T-helper 2 cell treated with Interferon-gamma antibody and Interleukin-4, amounts not matched to agents 5 μg/mL and 100 μg/mL, for 36 hours (primary cell): ENCODE data around the gene NCOA3.
A peak's percentile ranks its signal among the peaks of the same experiment; 100 is the strongest.

Source experiments
- DNase-seq: peaks from one replicate; pipeline ENCODE4 v3.0.0; 2021; ENCODE audit warnings: low spot score
- H3K27ac Mint-ChIP-seq: one replicate; pipeline ENCODE4 v1.8.0; 2021; ENCODE audit warnings: mild to moderate bottlenecking, mixed read lengths
- H3K27me3 Mint-ChIP-seq: one replicate; pipeline ENCODE4 v1.8.0; 2021; ENCODE audit warnings: low read depth, mixed read lengths
- H3K36me3 Mint-ChIP-seq: one replicate; pipeline ENCODE4 v1.8.0; 2021; ENCODE audit warnings: low read depth, mixed read lengths
- H3K4me1 Mint-ChIP-seq: one replicate; pipeline ENCODE4 v1.8.0; 2021; ENCODE audit warnings: low read depth, mixed read lengths
- H3K4me3 Mint-ChIP-seq: one replicate; pipeline ENCODE4 v1.8.0; 2022; ENCODE audit warnings: mild to moderate bottlenecking, moderate library complexity, mixed read lengths
- H3K9me3 Mint-ChIP-seq: one replicate; pipeline ENCODE4 v1.8.0; 2021; ENCODE audit warnings: mixed read lengths

Gene NCOA3

DNA sequence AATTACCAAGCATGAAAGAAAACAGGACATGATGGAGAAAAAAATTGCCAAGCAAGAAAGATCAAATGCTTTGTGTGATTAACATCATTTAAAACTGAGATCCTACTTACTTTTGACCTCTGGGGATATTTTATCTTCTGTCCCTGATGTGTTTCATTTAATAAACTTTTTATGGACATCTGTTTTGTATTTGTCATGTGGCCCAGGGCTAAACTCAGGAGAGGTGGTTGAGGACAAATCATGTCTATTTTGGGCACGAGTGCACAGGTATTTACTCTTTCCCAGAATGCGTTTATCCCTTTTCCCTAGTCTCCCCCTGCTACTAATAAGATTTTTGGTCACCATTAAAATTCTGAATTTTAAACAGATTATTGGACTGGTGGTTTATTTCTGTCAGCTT is 128.2 kb downstream of the NCOA3 start:
- H3K4me3 Mint-ChIP-seq = no peak overlapping the region
- no peaks in the 10 kb centered on the region for H3K9me3 Mint-ChIP-seq
- H3K36me3 Mint-ChIP-seq = peaks cover 58% of the 10 kb centered on the region
- peaks cover 6% of the 10 kb centered on the region for H3K4me1 Mint-ChIP-seq
- no peak for DNase-seq
- no peaks in the 10 kb centered on the region for H3K27me3 Mint-ChIP-seq
- no peak overlapping the region for H3K27ac Mint-ChIP-seq

DNA sequence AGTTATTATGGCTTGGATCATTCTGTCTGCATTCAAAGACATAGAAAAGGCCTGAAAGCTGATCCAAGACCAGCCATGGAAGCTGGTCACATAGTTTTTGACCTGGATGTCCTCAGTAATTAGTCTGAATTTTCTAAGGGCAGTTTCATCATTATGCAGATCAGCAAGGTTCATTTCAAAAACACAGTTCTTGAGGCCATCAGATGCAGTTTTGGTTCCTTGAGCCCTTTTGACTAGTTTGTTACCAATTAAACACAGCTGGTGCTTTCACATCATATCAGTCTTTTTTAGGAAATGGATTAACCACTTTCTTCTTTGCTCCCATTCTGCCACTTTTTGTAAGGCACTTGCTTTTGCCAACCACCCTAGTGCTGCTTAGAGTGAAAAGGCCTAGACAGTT is 129.4 kb downstream of the NCOA3 start:
- peaks cover 57% of the 10 kb centered on the region for H3K36me3 Mint-ChIP-seq
- H3K4me1 Mint-ChIP-seq = peaks cover 4% of the 10 kb centered on the region
- H3K4me3 Mint-ChIP-seq = no peak overlapping the region
- DNase-seq = no peak
- no peak overlapping the region for H3K27ac Mint-ChIP-seq
- no peaks in the 10 kb centered on the region for H3K9me3 Mint-ChIP-seq
- H3K27me3 Mint-ChIP-seq = no peaks in the 10 kb centered on the region

DNA sequence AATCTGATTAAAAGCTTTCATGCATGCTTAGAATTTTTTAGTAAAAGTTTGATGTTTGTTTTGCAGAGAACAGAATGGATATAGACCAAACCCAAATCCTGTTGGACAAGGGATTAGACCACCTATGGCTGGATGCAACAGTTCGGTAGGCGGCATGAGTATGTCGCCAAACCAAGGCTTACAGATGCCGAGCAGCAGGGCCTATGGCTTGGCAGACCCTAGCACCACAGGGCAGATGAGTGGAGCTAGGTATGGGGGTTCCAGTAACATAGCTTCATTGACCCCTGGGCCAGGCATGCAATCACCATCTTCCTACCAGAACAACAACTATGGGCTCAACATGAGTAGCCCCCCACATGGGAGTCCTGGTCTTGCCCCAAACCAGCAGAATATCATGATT is 133.6 kb downstream of the NCOA3 start:
- H3K9me3 Mint-ChIP-seq = no peaks in the 10 kb centered on the region
- no peak for DNase-seq
- H3K27me3 Mint-ChIP-seq = no peaks in the 10 kb centered on the region
- H3K4me1 Mint-ChIP-seq = no peaks in the 10 kb centered on the region
- peaks cover 62% of the 10 kb centered on the region for H3K36me3 Mint-ChIP-seq
- no peak overlapping the region for H3K4me3 Mint-ChIP-seq
- H3K27ac Mint-ChIP-seq = no peak overlapping the region

DNA sequence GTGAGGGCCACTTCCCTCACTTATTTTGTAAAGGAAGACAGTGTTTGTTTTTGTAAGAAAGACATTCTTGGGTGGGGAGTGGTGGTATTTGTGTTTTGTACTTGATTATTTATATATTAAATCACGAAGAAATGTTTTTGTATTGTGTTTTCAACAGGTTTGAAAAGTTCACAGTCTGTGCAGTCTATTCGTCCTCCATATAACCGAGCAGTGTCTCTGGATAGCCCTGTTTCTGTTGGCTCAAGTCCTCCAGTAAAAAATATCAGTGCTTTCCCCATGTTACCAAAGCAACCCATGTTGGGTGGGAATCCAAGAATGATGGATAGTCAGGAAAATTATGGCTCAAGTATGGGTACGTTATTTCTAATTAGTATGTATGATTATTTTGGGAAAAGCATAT is 137.2 kb downstream of the NCOA3 start:
- no peaks in the 10 kb centered on the region for H3K27me3 Mint-ChIP-seq
- H3K27ac Mint-ChIP-seq = no peak overlapping the region
- H3K4me1 Mint-ChIP-seq = no peaks in the 10 kb centered on the region
- no peaks in the 10 kb centered on the region for H3K9me3 Mint-ChIP-seq
- H3K4me3 Mint-ChIP-seq = no peak overlapping the region
- H3K36me3 Mint-ChIP-seq = peaks cover 65% of the 10 kb centered on the region
- DNase-seq = no peak

DNA sequence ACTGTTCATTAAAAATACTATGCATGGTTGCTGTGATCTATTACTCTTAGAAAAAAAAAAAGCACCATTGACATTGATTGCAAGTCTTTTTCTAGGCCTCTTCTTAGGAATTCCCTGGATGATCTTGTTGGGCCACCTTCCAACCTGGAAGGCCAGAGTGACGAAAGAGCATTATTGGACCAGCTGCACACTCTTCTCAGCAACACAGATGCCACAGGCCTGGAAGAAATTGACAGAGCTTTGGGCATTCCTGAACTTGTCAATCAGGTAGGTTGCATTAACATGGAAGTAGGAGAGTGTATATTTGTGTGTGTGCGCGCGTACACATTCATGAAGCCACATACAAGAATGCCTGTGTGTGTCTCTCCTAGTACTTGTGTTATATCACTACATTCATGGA is 140.4 kb downstream of the NCOA3 start:
- H3K27me3 Mint-ChIP-seq = no peaks in the 10 kb centered on the region
- no peak overlapping the region for H3K4me3 Mint-ChIP-seq
- H3K27ac Mint-ChIP-seq = no peak overlapping the region
- peaks cover 6% of the 10 kb centered on the region for H3K4me1 Mint-ChIP-seq
- no peak for DNase-seq
- no peaks in the 10 kb centered on the region for H3K9me3 Mint-ChIP-seq
- H3K36me3 Mint-ChIP-seq = peaks cover 70% of the 10 kb centered on the region

DNA sequence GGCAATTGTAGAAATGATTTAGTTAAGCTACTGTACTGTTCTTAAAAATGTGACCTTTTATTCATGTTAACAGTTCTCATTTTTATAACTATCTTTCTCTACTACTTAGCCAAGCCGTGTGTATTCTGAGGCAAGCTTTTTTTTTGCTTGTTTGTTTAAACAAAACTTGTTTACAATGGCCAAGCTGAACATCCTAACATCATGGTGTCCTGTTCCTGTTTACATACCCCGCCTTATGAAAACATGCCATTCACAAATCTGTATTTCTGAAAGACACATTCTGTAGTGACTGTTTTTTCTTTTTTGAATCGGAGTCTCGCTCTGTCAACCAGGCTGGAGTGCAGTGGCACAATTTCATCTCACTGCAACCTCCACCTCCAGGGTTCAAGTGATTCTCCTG is 140.9 kb downstream of the NCOA3 start:
- Mint-ChIP-seq H3K4me1 (peaks cover 6% of the 10 kb centered on the region), H3K4me3 (no peak overlapping the region), H3K27ac (no peak overlapping the region), H3K27me3 (no peaks in the 10 kb centered on the region), H3K9me3 (no peaks in the 10 kb centered on the region), H3K36me3 (peaks cover 66% of the 10 kb centered on the region)
- no peak for DNase-seq

DNA sequence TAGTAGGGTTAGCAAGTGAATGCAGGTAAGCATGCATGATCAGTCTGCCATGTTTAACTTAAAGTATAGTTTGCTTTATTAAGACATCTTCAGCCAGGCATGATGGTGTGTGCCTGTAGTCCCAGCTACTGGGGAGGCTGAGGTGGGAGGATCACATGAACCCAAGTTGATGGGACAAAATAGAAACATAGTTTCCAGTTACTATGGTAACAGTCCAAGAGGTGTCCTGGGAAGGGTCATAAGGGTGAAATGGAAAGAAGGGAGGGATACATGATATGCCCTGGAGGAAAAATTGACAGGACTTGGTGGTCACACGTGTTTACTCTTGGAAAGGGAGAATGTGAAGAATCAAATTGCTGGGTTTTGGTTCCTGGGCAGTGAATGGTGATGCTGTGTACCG is 143.9 kb downstream of the NCOA3 start:
- H3K9me3 Mint-ChIP-seq = no peaks in the 10 kb centered on the region
- peaks cover 6% of the 10 kb centered on the region for H3K4me1 Mint-ChIP-seq
- H3K27me3 Mint-ChIP-seq = no peaks in the 10 kb centered on the region
- peaks cover 63% of the 10 kb centered on the region for H3K36me3 Mint-ChIP-seq
- no peak for DNase-seq
- peak overlapping the region; percentile 16 for H3K27ac Mint-ChIP-seq
- H3K4me3 Mint-ChIP-seq = no peak overlapping the region

DNA sequence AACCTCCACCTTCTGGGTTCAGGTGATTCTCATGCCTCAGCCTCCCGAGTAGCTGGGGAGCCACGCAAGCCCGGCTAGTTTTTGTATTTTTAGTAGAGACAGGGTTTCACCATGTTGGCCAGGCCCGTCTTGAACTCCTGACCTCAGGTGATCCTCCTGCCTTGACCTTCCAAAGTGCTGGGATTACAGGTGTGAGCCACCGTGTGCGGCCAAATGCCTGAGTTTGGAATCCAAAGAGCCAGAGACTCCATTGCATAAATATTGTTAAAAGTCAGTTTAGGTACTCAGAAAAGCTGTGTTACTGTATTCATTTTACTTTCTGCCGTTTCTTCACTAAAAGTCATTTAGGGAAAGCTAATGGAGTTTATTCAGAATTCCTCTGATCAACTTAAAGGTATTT is 146.3 kb downstream of the NCOA3 start:
- no peak for DNase-seq
- H3K4me1 Mint-ChIP-seq = peaks cover 6% of the 10 kb centered on the region
- H3K36me3 Mint-ChIP-seq = peaks cover 65% of the 10 kb centered on the region
- H3K27ac Mint-ChIP-seq = no peak overlapping the region
- H3K9me3 Mint-ChIP-seq = no peaks in the 10 kb centered on the region
- no peak overlapping the region for H3K4me3 Mint-ChIP-seq
- H3K27me3 Mint-ChIP-seq = no peaks in the 10 kb centered on the region

DNA sequence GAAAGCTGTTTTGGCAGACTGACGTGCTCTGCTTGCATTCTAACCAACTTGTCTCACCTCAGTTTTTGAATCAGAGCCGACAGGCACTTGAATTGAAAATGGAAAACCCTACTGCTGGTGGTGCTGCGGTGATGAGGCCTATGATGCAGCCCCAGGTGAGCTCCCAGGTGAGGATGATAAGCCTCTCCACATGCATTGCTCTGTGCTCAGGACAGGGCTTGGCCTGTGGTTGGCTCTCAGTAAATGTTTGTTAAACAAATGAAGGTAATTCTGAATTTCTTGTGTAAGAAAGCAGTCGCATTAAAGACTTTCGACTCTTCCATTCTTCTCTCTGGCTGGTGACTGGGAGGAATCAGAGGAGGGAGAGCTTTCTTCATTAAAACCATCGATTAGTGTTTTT is 147.3 kb downstream of the NCOA3 start:
- DNase-seq = no peak
- H3K4me3 Mint-ChIP-seq = no peak overlapping the region
- peaks cover 6% of the 10 kb centered on the region for H3K4me1 Mint-ChIP-seq
- H3K27me3 Mint-ChIP-seq = no peaks in the 10 kb centered on the region
- H3K36me3 Mint-ChIP-seq = peaks cover 64% of the 10 kb centered on the region
- no peak overlapping the region for H3K27ac Mint-ChIP-seq
- no peaks in the 10 kb centered on the region for H3K9me3 Mint-ChIP-seq

DNA sequence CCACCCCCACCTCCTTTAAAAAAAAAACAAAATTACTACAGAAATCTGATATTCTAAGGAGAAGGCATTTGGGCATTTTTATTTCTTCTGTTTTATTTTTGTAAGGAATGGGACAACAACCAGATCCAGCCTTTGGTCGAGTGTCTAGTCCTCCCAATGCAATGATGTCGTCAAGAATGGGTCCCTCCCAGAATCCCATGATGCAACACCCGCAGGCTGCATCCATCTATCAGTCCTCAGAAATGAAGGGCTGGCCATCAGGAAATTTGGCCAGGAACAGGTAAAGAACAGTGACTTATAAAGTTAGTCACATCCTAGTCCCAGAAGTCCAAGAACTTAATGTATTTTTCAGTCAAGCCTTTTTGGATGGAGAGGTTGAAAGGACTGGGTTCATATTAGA is 150.6 kb downstream of the NCOA3 start:
- Mint-ChIP-seq H3K27ac (no peak overlapping the region), H3K36me3 (peaks cover 61% of the 10 kb centered on the region)

DNA sequence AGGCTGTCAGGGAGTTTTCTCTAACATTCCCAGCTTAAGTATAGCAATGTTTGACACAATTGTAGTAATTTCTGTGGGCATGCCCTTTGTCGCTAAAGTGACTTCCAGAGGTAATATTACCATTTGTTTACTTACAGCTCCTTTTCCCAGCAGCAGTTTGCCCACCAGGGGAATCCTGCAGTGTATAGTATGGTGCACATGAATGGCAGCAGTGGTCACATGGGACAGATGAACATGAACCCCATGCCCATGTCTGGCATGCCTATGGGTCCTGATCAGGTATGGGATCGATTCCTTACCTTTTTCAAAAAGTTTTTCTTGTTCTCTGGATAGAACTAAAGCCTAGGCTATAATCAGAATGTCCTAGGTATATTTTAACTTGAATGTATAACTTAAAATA is 151.1 kb downstream of the NCOA3 start:
- no peak for DNase-seq
- Mint-ChIP-seq H3K9me3 (no peaks in the 10 kb centered on the region), H3K4me3 (no peak overlapping the region), H3K27me3 (no peaks in the 10 kb centered on the region), H3K27ac (no peak overlapping the region), H3K4me1 (peaks cover 4% of the 10 kb centered on the region), H3K36me3 (peaks cover 63% of the 10 kb centered on the region)

More for the DNA sequence above, 150.6 kb downstream of the NCOA3 start:
- H3K9me3 Mint-ChIP-seq = no peaks in the 10 kb centered on the region
- peaks cover 4% of the 10 kb centered on the region for H3K4me1 Mint-ChIP-seq
- no peaks in the 10 kb centered on the region for H3K27me3 Mint-ChIP-seq
- no peak overlapping the region for H3K4me3 Mint-ChIP-seq
- DNase-seq = no peak

DNA sequence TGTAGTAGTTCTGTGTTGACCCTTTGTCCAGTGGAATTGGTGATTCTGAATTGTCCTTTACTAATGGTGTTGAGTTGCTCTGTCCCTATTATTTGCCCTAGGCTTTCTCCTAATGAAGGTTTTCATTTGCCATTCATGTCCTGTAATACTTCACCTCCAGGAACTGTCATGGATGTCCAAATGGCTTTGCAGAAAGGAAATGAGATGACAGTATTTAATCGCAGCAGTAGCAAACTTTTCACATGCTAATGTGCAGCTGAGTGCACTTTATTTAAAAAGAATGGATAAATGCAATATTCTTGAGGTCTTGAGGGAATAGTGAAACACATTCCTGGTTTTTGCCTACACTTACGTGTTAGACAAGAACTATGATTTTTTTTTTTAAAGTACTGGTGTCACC is 152.2 kb downstream of the NCOA3 start:
- Mint-ChIP-seq H3K4me3 (no peak overlapping the region), H3K27me3 (no peaks in the 10 kb centered on the region), H3K4me1 (peaks cover 4% of the 10 kb centered on the region), H3K27ac (no peak overlapping the region), H3K9me3 (no peaks in the 10 kb centered on the region), H3K36me3 (peaks cover 61% of the 10 kb centered on the region)
- DNase-seq = no peak

DNA sequence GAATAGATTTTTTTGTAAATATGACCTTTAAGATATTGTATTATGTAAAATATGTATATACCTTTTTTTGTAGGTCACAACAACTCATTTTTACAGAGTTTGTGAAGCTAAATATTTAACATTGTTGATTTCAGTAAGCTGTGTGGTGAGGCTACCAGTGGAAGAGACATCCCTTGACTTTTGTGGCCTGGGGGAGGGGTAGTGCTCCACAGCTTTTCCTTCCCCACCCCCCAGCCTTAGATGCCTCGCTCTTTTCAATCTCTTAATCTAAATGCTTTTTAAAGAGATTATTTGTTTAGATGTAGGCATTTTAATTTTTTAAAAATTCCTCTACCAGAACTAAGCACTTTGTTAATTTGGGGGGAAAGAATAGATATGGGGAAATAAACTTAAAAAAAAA is 152.7 kb downstream of the NCOA3 start:
- no peak for DNase-seq
- H3K27ac Mint-ChIP-seq = no peak overlapping the region
- no peak overlapping the region for H3K4me3 Mint-ChIP-seq
- no peaks in the 10 kb centered on the region for H3K9me3 Mint-ChIP-seq
- peaks cover 57% of the 10 kb centered on the region for H3K36me3 Mint-ChIP-seq
- peaks cover 4% of the 10 kb centered on the region for H3K4me1 Mint-ChIP-seq
- no peaks in the 10 kb centered on the region for H3K27me3 Mint-ChIP-seq

DNA sequence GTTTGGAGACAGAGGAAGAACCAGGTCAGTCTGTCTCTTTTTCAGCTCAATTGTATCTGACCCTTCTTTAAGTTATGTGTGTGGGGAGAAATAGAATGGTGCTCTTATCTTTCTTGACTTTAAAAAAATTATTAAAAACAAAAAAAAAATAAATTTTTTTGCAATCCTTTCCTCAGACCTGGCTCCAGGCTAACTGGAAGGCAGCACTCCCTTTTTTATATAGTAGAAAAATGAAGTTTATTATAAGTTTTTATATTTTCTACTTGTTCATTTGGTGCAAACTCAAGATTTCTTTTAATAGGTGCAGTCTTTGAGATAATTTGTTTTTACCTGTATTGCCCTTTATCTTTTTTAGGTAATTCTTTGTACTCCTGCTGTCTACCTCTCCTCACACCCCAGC is 153.9 kb downstream of the NCOA3 start:
- peaks cover 50% of the 10 kb centered on the region for H3K36me3 Mint-ChIP-seq
- H3K4me1 Mint-ChIP-seq = peaks cover 4% of the 10 kb centered on the region
- H3K27me3 Mint-ChIP-seq = no peaks in the 10 kb centered on the region
- no peak overlapping the region for H3K4me3 Mint-ChIP-seq
- no peaks in the 10 kb centered on the region for H3K9me3 Mint-ChIP-seq
- no peak overlapping the region for H3K27ac Mint-ChIP-seq
- DNase-seq = no peak

DNA sequence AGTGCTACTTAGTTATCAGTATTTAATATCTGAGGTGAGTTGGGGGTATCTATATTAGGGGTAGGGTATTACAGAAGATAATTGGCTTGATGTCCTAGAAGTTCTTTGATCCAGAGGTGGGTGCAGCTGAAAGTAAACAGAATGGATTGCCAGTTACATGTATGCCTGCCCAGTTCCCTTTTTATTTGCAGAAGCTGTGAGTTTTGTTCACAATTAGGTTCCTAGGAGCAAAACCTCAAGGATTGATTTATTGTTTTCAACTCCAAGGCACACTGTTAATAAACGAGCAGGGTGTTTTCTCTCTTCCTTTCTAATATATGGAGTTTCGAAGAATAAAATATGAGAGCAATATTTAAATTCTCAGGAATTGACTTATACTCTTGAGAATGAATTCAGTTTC is 154.6 kb downstream of the NCOA3 start:
- Mint-ChIP-seq H3K4me1 (peaks cover 4% of the 10 kb centered on the region), H3K27ac (no peak overlapping the region), H3K27me3 (no peaks in the 10 kb centered on the region), H3K9me3 (no peaks in the 10 kb centered on the region), H3K36me3 (peaks cover 53% of the 10 kb centered on the region), H3K4me3 (no peak overlapping the region)
- DNase-seq = no peak
